GM12878 (cell line): ENCODE results near the gene CASK. TPM values are rescaled to one million over a fixed set of nuclear protein-coding genes. Genes with fewer than 3 reads are reported as not detected.
A peak's percentile ranks its signal among the peaks of the same experiment; 100 is the strongest.

Experiments
- DPF2 ChIP-seq: fragments of 450-650 bp; IDR thresholded peaks from 2 replicates; pipeline ENCODE4 v1.6.1; 2017; ENCODE audit warnings: mild to moderate bottlenecking
- EED ChIP-seq: sonication (generic); IDR thresholded peaks from 2 replicates; pipeline ENCODE4 v1.6.1; 2016; ENCODE audit warnings: antibody characterized with exemption, low read depth
- FOXK2 ChIP-seq: fragments of 450-650 bp; IDR thresholded peaks from 2 replicates; pipeline ENCODE4 v1.6.1; 2017; ENCODE audit warnings: mild to moderate bottlenecking, moderate library complexity
- HCFC1 ChIP-seq: fragments of 150-350 bp; IDR thresholded peaks from 2 replicates; pipeline ENCODE4 v1.6.1; 2014; ENCODE audit warnings: low read length
- HDGF ChIP-seq: fragments of 450-650 bp; IDR thresholded peaks from 2 replicates; pipeline ENCODE4 v1.6.1; 2016; ENCODE audit warnings: antibody characterized with exemption
- IKZF1 ChIP-seq: fragments of 450-650 bp; conservative IDR thresholded peaks from 2 replicates; pipeline ENCODE4 v1.6.1; 2017; ENCODE audit warnings: antibody characterized with exemption, mild to moderate bottlenecking
- IRF4 ChIP-seq: IDR thresholded peaks from 2 replicates; pipeline ENCODE4 v1.6.1; 2011; ENCODE audit warnings: low read depth, low read length
- MTA3 ChIP-seq: IDR thresholded peaks from 2 replicates; pipeline ENCODE4 v1.6.1; 2012; ENCODE audit warnings: low read length, inconsistent platforms, borderline replicate concordance
- MYB ChIP-seq: fragments of 150-350 bp; IDR thresholded peaks from 2 replicates; pipeline ENCODE4 v1.6.1; 2014; ENCODE audit warnings: mild to moderate bottlenecking, low read depth, low read length, borderline replicate concordance
- NR2F1 ChIP-seq: fragments of 450-650 bp; conservative IDR thresholded peaks from 2 replicates; pipeline ENCODE4 v1.6.1; 2017; ENCODE audit warnings: mild to moderate bottlenecking
- POU2F2 ChIP-seq: IDR thresholded peaks from 3 replicates; pipeline ENCODE4 v1.6.1; 2011; ENCODE audit warnings: low read depth, mild to moderate bottlenecking, low read length, borderline replicate concordance
- RB1 ChIP-seq: fragments of 450-650 bp; formaldehyde crosslinking; IDR thresholded peaks from 2 replicates; pipeline ENCODE4 v1.6.1; 2017; ENCODE audit warnings: mild to moderate bottlenecking, borderline replicate concordance
- RELA ChIP-seq: fragments of 450-650 bp; IDR thresholded peaks from 2 replicates; pipeline ENCODE4 v1.8.0; 2014; ENCODE audit warnings: borderline replicate concordance; ENCODE audit not compliant: partially characterized antibody
- TCF7 ChIP-seq: IDR thresholded peaks from 2 replicates; pipeline ENCODE4 v1.6.1; 2014; ENCODE audit warnings: antibody characterized with exemption, borderline replicate concordance
- YY1 ChIP-seq: IDR thresholded peaks from 2 replicates; pipeline ENCODE4 v1.6.1; 2011; ENCODE audit warnings: low read depth, mild to moderate bottlenecking, low read length
- polyA plus RNA-seq, 11 experiments: library from polyadenylated mRNA; depleted of rRNA in 4 of 11; unstranded in 6 of 11; stranded (reverse) in 5 of 11; fragments of >200 nt; fragmentation: Nextera tagmentation in 4 of 11; fragmentation: Illumina TruSeq in 1 of 11; extraction: Ambion mirVana in 4 of 11; extraction: Trizol in 1 of 11; gene quantifications; 1 replicate in 1 of 11; 2 replicates in 10 of 11; pipeline versions ENCODE4 v1.2.1 to v1.2.3, GENCODE V29; 2011 to 2016; ENCODE audit warnings: inconsistent platforms in 2 of 11, missing spikeins in 2 of 11, low read depth in 1 of 11
- total RNA-seq, 4 experiments: library from RNA; depleted of rRNA in 3 of 4; stranded (reverse); fragments of >200 nt in 3 of 4; fragmentation: Illumina TruSeq in 1 of 4; extraction: Trizol in 1 of 4; gene quantifications; 2 replicates each; pipeline versions ENCODE4 v1.2.1 to v1.2.3, GENCODE V29; 2013 to 2021
- TF ChIP-seq, protein P1 (sequence below): fragments of 450-650 bp; IDR thresholded peaks from 2 replicates; pipeline ENCODE4 v1.6.1; 2016; ENCODE audit warnings: mild to moderate bottlenecking

Gene CASK
- total and polyA plus RNA-seq, 10 of the 15 experiments (the other 5 are each of a cell fraction or from before 2014, with no cell fraction given) = 0.60 to 45.9 (median 4.8) TPM

DNA sequence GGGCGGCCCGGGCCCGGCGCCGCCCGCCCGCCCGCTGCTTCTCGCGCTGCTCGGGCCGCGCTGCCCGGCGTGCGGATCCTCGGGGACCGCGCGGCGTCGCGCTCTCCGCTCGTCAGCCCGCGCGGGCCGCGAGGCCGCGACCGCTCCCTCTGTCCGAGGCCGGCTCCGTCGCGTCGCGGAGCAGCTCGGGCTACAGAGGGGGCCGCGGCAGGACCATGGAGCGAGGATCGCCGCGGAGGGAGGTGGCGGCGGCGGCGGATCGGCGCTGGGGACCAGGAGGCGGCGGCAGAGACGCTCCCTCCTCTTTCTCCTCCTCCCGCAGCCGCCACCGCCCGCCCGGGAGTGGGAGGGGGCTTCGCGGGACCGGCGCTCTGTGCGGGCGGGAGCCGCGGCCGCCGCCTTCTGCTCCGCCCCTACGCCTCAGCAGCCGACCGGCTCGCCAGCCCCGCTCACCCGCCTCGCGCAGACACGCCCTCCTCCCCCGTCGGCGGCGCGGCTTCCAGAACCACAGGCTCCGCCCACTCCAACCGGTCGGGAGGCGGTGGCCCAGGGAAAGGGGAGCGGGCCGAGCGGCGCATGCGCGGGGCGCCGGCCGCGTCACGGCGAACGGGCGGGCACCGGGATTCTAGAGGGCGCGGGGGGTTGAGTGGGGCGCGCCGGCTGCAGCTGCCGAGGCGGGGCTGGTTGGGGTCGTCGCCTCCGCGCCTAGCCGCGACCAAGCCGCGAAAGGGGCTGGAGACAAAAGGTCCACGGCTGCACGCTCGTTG is at the start of gene CASK (continued):
- TF ChIP-seq NR2F1 (peak; percentile 24; the same call in 1 of the 2 replicates), DPF2 (peak; percentile 56; the same call in 1 of the 2 replicates), RELA (no peak), HDGF (no peak), MTA3 (no peak), IKZF1 (peak; percentile 64), YY1 (no peak), FOXK2 (no peak), TCF7 (no peak), POU2F2 (no peak), IRF4 (no peak), MYB (no peak), RB1 (0 out of 2 replicates have a peak, but pooled peaks have one; percentile 46), HCFC1 (no peak), EED (no peak)
- TF ChIP-seq, protein P1, sequence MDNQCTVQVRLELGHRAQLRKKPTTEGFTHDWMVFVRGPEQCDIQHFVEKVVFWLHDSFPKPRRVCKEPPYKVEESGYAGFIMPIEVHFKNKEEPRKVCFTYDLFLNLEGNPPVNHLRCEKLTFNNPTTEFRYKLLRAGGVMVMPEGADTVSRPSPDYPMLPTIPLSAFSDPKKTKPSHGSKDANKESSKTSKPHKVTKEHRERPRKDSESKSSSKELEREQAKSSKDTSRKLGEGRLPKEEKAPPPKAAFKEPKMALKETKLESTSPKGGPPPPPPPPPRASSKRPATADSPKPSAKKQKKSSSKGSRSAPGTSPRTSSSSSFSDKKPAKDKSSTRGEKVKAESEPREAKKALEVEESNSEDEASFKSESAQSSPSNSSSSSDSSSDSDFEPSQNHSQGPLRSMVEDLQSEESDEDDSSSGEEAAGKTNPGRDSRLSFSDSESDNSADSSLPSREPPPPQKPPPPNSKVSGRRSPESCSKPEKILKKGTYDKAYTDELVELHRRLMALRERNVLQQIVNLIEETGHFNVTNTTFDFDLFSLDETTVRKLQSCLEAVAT = no peak
